Measurements from ENCODE around the gene AIRE. TPM values are rescaled to one million over a fixed set of nuclear protein-coding genes. Genes with fewer than 3 reads are reported as not detected.

The AIRE gene
- total and polyA plus RNA-seq, 9 donors = not detected

DNA sequence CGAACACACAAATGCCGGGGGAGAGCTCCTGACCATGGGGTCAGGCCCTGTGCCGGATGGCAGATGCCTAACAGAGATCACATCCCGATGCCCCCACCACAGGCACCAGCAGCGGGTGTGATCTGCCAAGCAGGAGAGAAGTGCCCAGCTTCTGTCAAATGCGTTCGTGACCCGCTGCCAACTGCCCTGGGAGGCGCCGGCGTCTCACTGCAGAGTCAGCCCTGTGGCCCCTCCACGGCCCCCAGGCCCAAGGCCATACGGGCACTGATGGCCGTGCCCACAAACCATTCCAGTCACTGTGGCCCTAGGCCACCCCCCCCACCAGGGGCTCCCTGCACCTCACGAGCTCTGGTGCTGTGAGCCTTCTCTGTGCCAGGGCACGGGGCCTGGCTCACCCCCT lies 45.5 kb downstream of the AIRE start:
- Histone ChIP-seq H3K4me1 (ENCODE audit: insufficient read depth) (no peaks in the 10 kb centered on the region), H3K9me3 (no peaks in the 10 kb centered on the region), H3K36me3 (no peaks in the 10 kb centered on the region), H3K4me3 (no peak overlapping the region), H3K27ac (no peak overlapping the region), H3K27me3 (no peaks in the 10 kb centered on the region)
- no peak for TF ChIP-seq EP300 (IDR thresholded peaks at IDR 0.05)
- TF ChIP-seq POLR2A (IDR thresholded peaks at IDR 0.05) = no peak
- no peak for TF ChIP-seq CTCF (IDR thresholded peaks at IDR 0.05)
- WGBS, 3 donors = 88 to 90% (median 89%) methylated on average over 16 of the region's 16 CpGs
- DNase-seq = peak in 1 of 5 donors; percentile 26
- intact Hi-C loops (cut with DNase I) = loop anchor here in 1 of 4 donors (10.0 kb wide), 2 partner anchors 474 to 934 kb away; partner anchors contain the start of gene UBE2G2

- Histone ChIP-seq H3K27me3 (no peaks in the 10 kb centered on the region), H3K4me1 (ENCODE audit: insufficient read depth) (no peaks in the 10 kb centered on the region), H3K27ac (no peak overlapping the region), H3K9me3 (no peaks in the 10 kb centered on the region), H3K4me3 (no peak overlapping the region), H3K36me3 (no peaks in the 10 kb centered on the region)
- 56 to 70% (median 63%) methylated on average over 20 of the region's 20 CpGs for WGBS, 3 donors
- TF ChIP-seq EP300 (IDR thresholded peaks at IDR 0.05) = no peak
- no peak for TF ChIP-seq POLR2A (IDR thresholded peaks at IDR 0.05)
- TF ChIP-seq CTCF (IDR thresholded peaks at IDR 0.05) = no peak
- no peak for DNase-seq
- intact Hi-C loops (cut with DNase I) = loop anchor here in 1 of 4 donors (10.0 kb wide), 2 partner anchors 473 to 933 kb away; partner anchors contain the start of gene UBE2G2
Observed at GRCh38 chr21:44331650-44332307, 46.1 kb downstream of the AIRE start.

GRCh38 chr21:44332383-44332782 lies 46.7 kb downstream of the AIRE start:
- Histone ChIP-seq H3K27me3 (no peaks in the 10 kb centered on the region), H3K4me3 (no peak overlapping the region), H3K27ac (no peak overlapping the region), H3K36me3 (no peaks in the 10 kb centered on the region), H3K9me3 (no peaks in the 10 kb centered on the region), H3K4me1 (ENCODE audit: insufficient read depth) (no peaks in the 10 kb centered on the region)
- intact Hi-C loops (cut with DNase I) = loop anchor here in 1 of 4 donors (10.0 kb wide), 2 partner anchors 472 to 932 kb away; partner anchors contain the start of gene UBE2G2
- WGBS, 3 donors = 85 to 91% (median 89%) methylated on average over 16 to 17 of the region's 17 CpGs
- peak in 1 of 5 donors; percentile 25 for DNase-seq
- no peak for TF ChIP-seq EP300 (IDR thresholded peaks at IDR 0.05)
- no peak for TF ChIP-seq POLR2A (IDR thresholded peaks at IDR 0.05)
- TF ChIP-seq CTCF (IDR thresholded peaks at IDR 0.05) = no peak

DNA sequence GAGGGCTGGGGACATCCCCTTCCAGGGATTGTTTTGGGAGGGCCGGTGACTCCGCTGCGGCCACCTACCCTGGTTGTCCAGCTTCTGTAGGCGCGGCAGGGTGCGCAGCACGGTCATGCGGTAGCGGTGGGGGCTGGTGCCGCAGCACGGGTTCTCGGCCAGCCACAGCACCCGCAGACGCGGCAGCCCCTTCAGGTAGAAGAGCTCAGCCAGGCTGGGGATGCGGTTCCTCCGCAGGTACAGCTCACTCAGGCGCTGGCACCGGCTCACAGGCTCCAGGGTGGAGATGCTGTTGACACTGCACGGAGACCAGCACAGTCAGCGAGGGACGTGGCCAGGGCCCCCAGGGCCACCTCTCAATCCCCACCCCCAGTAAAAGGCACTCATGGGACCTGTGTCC lies 47.3 kb downstream of the AIRE start:
- Histone ChIP-seq H3K4me1 (ENCODE audit: insufficient read depth) (no peaks in the 10 kb centered on the region), H3K27me3 (no peaks in the 10 kb centered on the region), H3K9me3 (no peaks in the 10 kb centered on the region), H3K36me3 (no peaks in the 10 kb centered on the region), H3K27ac (no peak overlapping the region), H3K4me3 (no peak overlapping the region)
- intact Hi-C loops (cut with DNase I) = loop anchor here in 1 of 4 donors (10.0 kb wide), 2 partner anchors 472 to 932 kb away; partner anchors contain the start of gene UBE2G2
- TF ChIP-seq POLR2A (IDR thresholded peaks at IDR 0.05) (no peak), EP300 (IDR thresholded peaks at IDR 0.05) (no peak), CTCF (IDR thresholded peaks at IDR 0.05) (no peak)
- DNase-seq = peak in 1 of 5 donors; percentile 34
- 94 to 98% (median 96%) methylated on average over 22 of the region's 22 CpGs for WGBS, 3 donors

Data from ovary (tissue), 9 donors.